Smooth muscle cell (in vitro differentiated cells): ENCODE measurements around the gene B4GALNT4. TPM values are rescaled to one million over a fixed set of nuclear protein-coding genes. Genes with fewer than 3 reads are reported as not detected.

Experiments used
- DNase-seq: peaks from one replicate; lab custom pipeline; 2025; ENCODE audit not compliant: unreplicated experiment; lab: John Stamatoyannopoulos, UW
- H2AFZ ChIP-seq: fragments of 200-600 bp; sonication (generic); 2 replicates; pipeline ENCODE4 v1.6.0; 2016; ENCODE audit warnings: antibody characterized with exemption, low read depth, mild to moderate bottlenecking
- H3F3A ChIP-seq: fragments of 200-600 bp; sonication (generic); 2 replicates; pipeline ENCODE4 v1.6.0; 2017; ENCODE audit warnings: antibody characterized with exemption, low read depth
- H3K27ac ChIP-seq: fragments of 200-600 bp; sonication (generic); 2 replicates; pipeline ENCODE4 v1.5.1; 2016; ENCODE audit warnings: low read depth, mild to moderate bottlenecking
- H3K27me3 ChIP-seq: fragments of 200-600 bp; sonication (generic); 2 replicates; pipeline ENCODE4 v1.6.1; 2016; ENCODE audit warnings: low read depth, mild to moderate bottlenecking
- H3K36me3 ChIP-seq: fragments of 200-600 bp; sonication (generic); 2 replicates; pipeline ENCODE4 v1.5.1; 2016; ENCODE audit warnings: low read depth
- H3K4me1 ChIP-seq: fragments of 200-600 bp; sonication (generic); 2 replicates; pipeline ENCODE4 v1.5.1; 2016; ENCODE audit warnings: low read depth
- H3K4me2 ChIP-seq: fragments of 200-600 bp; sonication (generic); 2 replicates; pipeline ENCODE4 v1.6.0; 2016; ENCODE audit warnings: mild to moderate bottlenecking
- H3K4me3 ChIP-seq: fragments of 200-600 bp; sonication (generic); 2 replicates; pipeline ENCODE4 v1.5.1; 2016; ENCODE audit warnings: mild to moderate bottlenecking
- H3K79me2 ChIP-seq: fragments of 200-600 bp; sonication (generic); 2 replicates; pipeline ENCODE4 v1.6.0; 2016; ENCODE audit warnings: low read depth, mild to moderate bottlenecking
- H3K9ac ChIP-seq: fragments of 200-600 bp; sonication (generic); 2 replicates; pipeline ENCODE4 v1.6.0; 2016; ENCODE audit warnings: low read depth
- H3K9me3 ChIP-seq: fragments of 200-600 bp; sonication (generic); replicated peaks from 2 replicates; pipeline ENCODE4 v1.5.1; 2016; ENCODE audit warnings: low read depth
- H4K20me1 ChIP-seq: fragments of 200-600 bp; sonication (generic); 2 replicates; pipeline ENCODE4 v1.6.0; 2016; ENCODE audit warnings: low read depth
- WGBS: methylation state at CpG from one replicate; pipeline ENCODE4 v1.1.7; 2016; ENCODE audit warnings: low lambda C conversion rate; 5-methylcytosine and 5-hydroxymethylcytosine counted together
- polyA plus RNA-seq: library from polyadenylated mRNA; unstranded; fragments of >200 nt; fragmentation: Nextera tagmentation; extraction: Ambion mirVana; gene quantifications from 2 replicates; pipeline ENCODE4 v1.2.1, GENCODE V29; 2016
- total RNA-seq: library from RNA; depleted of rRNA; stranded (reverse); fragments of >200 nt; gene quantifications from 2 replicates; pipeline ENCODE4 v1.2.3, GENCODE V29; 2014
- TF ChIP-seq, protein P1 (sequence below): fragments of 200-600 bp; sonication (generic); IDR thresholded peaks from 2 replicates; pipeline ENCODE4 v1.5.1; 2017; ENCODE audit warnings: borderline replicate concordance, mild to moderate bottlenecking, antibody characterized with exemption; ENCODE audit not compliant: insufficient read depth, poor library complexity, severe bottlenecking

B4GALNT4 gene
- total and polyA plus RNA-seq, 2 experiments from 2014 or later = 21.9 to 45.8 TPM

GRCh38 chr11:358129-358800 lies 11.0 kb upstream of the B4GALNT4 start:
- no peak overlapping the region for H3K9ac ChIP-seq
- H3K9me3 ChIP-seq = no peaks in the 10 kb centered on the region
- no peak overlapping the region for H3K4me2 ChIP-seq
- H3K4me3 ChIP-seq = no peak overlapping the region
- DNase-seq = no peak
- no peak overlapping the region for H2AFZ ChIP-seq
- H3F3A ChIP-seq = peaks cover 17% of the 10 kb centered on the region
- 88% methylated on average over 34 of the region's 34 CpGs for WGBS
- H3K27me3 ChIP-seq = no peaks in the 10 kb centered on the region
- H3K4me1 ChIP-seq = peaks cover 16% of the 10 kb centered on the region
- H3K27ac ChIP-seq = no peak overlapping the region
- no peaks in the 10 kb centered on the region for H3K79me2 ChIP-seq
- TF ChIP-seq, protein P1, sequence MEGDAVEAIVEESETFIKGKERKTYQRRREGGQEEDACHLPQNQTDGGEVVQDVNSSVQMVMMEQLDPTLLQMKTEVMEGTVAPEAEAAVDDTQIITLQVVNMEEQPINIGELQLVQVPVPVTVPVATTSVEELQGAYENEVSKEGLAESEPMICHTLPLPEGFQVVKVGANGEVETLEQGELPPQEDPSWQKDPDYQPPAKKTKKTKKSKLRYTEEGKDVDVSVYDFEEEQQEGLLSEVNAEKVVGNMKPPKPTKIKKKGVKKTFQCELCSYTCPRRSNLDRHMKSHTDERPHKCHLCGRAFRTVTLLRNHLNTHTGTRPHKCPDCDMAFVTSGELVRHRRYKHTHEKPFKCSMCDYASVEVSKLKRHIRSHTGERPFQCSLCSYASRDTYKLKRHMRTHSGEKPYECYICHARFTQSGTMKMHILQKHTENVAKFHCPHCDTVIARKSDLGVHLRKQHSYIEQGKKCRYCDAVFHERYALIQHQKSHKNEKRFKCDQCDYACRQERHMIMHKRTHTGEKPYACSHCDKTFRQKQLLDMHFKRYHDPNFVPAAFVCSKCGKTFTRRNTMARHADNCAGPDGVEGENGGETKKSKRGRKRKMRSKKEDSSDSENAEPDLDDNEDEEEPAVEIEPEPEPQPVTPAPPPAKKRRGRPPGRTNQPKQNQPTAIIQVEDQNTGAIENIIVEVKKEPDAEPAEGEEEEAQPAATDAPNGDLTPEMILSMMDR = no peak
- H4K20me1 ChIP-seq = no peaks in the 10 kb centered on the region
- H3K36me3 ChIP-seq = no peaks in the 10 kb centered on the region

DNA sequence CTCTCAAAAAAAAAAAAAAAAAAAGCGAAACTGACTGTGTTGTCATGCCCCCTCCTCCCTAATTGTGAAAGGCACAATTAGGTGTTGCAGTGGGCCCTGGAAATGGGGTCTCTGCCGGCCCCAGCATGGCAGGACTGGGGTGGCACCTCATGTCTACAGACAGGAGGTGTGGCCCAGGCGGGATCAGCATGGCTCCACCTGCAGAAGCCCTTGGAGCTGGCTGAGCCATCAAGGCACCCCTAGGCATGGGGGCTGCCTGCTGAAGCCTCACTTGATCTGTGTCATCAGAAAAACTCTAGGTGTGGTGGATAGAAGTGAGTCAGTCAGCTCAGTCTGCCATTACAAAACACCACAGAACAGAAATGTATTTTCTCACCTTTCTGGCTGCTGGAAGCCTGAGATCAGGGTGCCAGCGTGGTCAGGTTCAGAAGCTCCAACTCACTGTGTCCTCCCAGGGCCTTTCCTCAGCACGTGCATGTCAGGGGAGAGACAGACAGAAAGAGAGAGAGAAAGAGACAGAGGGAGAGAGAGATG lies 10.1 kb upstream of the B4GALNT4 start:
- H3K4me3 ChIP-seq = no peak overlapping the region
- H2AFZ ChIP-seq = no peak overlapping the region
- no peaks in the 10 kb centered on the region for H4K20me1 ChIP-seq
- no peak overlapping the region for H3K9ac ChIP-seq
- H3K36me3 ChIP-seq = no peaks in the 10 kb centered on the region
- no peaks in the 10 kb centered on the region for H3K27me3 ChIP-seq
- no peak overlapping the region for H3K27ac ChIP-seq
- H3K79me2 ChIP-seq = no peaks in the 10 kb centered on the region
- peaks cover 7% of the 10 kb centered on the region for H3F3A ChIP-seq
- no peak for DNase-seq
- H3K4me2 ChIP-seq = no peak overlapping the region
- 81% methylated on average over 5 of the region's 5 CpGs for WGBS
- no peaks in the 10 kb centered on the region for H3K9me3 ChIP-seq
- TF ChIP-seq, protein P1 = no peak
- peaks cover 8% of the 10 kb centered on the region for H3K4me1 ChIP-seq

- no peaks in the 10 kb centered on the region for H3F3A ChIP-seq
- H3K36me3 ChIP-seq = no peaks in the 10 kb centered on the region
- H3K4me3 ChIP-seq = no peak overlapping the region
- no peaks in the 10 kb centered on the region for H3K27me3 ChIP-seq
- TF ChIP-seq, protein P1 = no peak
- H2AFZ ChIP-seq = no peak overlapping the region
- no peak overlapping the region for H3K9ac ChIP-seq
- H3K27ac ChIP-seq = no peak overlapping the region
- WGBS = 85% methylated on average over 22 of the region's 22 CpGs
- H4K20me1 ChIP-seq = no peaks in the 10 kb centered on the region
- DNase-seq = no peak
- no peaks in the 10 kb centered on the region for H3K9me3 ChIP-seq
- no peak overlapping the region for H3K4me2 ChIP-seq
- H3K4me1 ChIP-seq = peaks cover 2% of the 10 kb centered on the region
- no peaks in the 10 kb centered on the region for H3K79me2 ChIP-seq
Measured at GRCh38 chr11:360326-361280, 8.7 kb upstream of the B4GALNT4 start.
